ENCODE data around the gene ABCB11. TPM values are rescaled to one million over a fixed set of nuclear protein-coding genes. Genes with fewer than 3 reads are reported as not detected.
"Not testable (repeated sequence)": the region's sequence is repeated elsewhere in the genome, so short reads cannot be mapped to it uniquely, and the experiment has no call there.

Gene ABCB11
- total and polyA plus RNA-seq, 10 donors, result 0.03 to 0.32 (median 0.12) TPM; not detected in 3

DNA sequence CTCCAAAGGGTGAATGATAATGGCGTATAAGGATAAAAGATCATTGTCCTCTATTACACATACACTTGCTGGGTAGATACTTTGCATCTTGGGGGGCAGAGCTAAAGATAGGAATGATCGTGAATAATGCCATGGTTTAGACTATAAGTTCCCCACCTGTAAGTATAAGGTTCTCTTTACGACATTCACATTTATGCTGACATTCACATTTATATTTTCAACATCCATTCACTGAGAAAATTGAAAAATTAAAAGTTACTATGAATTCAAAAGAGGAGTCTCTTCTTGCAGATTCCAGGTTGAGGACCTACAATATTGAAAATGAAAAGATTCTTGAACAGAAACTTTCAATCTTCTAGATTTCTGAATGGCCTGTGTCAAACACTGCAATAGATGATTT lies 138.8 kb downstream of the ABCB11 start:
- TF ChIP-seq, protein P1, sequence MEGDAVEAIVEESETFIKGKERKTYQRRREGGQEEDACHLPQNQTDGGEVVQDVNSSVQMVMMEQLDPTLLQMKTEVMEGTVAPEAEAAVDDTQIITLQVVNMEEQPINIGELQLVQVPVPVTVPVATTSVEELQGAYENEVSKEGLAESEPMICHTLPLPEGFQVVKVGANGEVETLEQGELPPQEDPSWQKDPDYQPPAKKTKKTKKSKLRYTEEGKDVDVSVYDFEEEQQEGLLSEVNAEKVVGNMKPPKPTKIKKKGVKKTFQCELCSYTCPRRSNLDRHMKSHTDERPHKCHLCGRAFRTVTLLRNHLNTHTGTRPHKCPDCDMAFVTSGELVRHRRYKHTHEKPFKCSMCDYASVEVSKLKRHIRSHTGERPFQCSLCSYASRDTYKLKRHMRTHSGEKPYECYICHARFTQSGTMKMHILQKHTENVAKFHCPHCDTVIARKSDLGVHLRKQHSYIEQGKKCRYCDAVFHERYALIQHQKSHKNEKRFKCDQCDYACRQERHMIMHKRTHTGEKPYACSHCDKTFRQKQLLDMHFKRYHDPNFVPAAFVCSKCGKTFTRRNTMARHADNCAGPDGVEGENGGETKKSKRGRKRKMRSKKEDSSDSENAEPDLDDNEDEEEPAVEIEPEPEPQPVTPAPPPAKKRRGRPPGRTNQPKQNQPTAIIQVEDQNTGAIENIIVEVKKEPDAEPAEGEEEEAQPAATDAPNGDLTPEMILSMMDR (IDR thresholded peaks at IDR 0.05 in 8 of 11, conservative IDR thresholded peaks at IDR 0.05 in 3 of 11), result no peak
- TF ChIP-seq POLR2A (IDR thresholded peaks at IDR 0.05), result no peak
- no peak for TF ChIP-seq POLR2AphosphoS5 (IDR thresholded peaks at IDR 0.05)
- peaks cover 3 to 17% (median 12%) of the 10 kb centered on the region in 6 donors for H3K4me1 ChIP-seq
- no peaks in the 10 kb centered on the region for H3K27me3 ChIP-seq (replicated peaks in 1 of 7)
- intact Hi-C loops (cut with DNase I; ENCODE audit: low total_unique reads), result no loop called here
- no peaks in the 10 kb centered on the region for H3K36me3 ChIP-seq
- no peaks in the 10 kb centered on the region for H3K9me3 ChIP-seq
- H3K4me3 ChIP-seq, result no peak overlapping the region
- DNase-seq, result no peak
- 68 to 87% (median 86%) methylated on average over 3 of the region's 3 CpGs for WGBS, 5 donors
- no peak overlapping the region for H3K27ac ChIP-seq

DNA sequence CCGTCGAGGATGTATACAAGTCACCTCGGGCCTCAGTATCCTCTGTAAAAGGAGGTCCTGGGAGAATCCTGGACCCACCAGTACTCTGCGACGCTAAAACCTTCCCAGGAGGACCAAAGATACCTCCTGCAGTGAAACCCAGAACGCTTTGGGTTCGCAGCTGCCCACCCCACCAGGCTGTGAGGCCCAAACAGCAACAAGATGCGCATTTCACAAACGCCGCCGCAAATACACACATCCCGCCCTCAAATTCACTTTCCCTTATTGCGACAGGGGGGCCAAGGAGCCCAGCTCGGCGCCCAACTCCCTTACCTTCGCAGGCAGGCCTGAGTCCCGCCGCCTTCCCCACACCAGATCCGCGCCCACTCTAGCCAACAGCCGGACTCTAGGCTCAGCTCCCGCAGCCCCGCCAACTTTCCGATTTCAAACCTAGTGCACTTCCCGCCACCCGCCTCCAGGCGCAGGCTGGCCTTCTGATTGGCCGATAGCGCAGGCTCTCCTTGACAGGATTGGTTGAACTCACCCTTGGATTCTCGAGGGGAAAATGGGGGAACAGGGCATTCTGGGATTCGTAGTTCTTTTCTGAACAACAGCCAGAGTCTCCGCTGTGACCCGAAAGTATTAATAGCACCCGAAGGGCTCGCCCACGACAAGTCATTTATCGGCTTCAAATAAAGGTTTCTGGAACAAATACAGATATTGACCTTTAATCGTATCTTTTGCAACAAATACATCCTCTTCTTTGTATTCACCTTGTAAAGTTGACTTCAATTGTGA lies 140.9 kb downstream of the ABCB11 start, which contains the start of gene SPC25:
Gene SPC25, minus strand, starts transcription at position 425 of the 777 bp plus-strand sequence. CDS start 911 bp downstream, outside the sequence.
- Histone ChIP-seq H3K4me3 (peak within 1 kb of the TSS; percentile 32 to 73 (median 51)), H3K9me3 (no peaks in the 10 kb centered on the region), H3K4me1 (peaks cover 3 to 17% (median 12%) of the 10 kb centered on the region in 6 donors), H3K27ac (peak within 1 kb of the TSS in 1 of 8 donors; percentile 22), H3K27me3 (replicated peaks in 1 of 7) (no peaks in the 10 kb centered on the region), H3K36me3 (peaks cover 0 to 11% (median 0%) of the 10 kb centered on the region in 6 donors)
- WGBS, 5 donors, result 0 to 2% (median 1%) methylated on average over 28 to 38 of the region's 38 CpGs
- peak; percentile 91 for DNase-seq
- TF ChIP-seq POLR2A (IDR thresholded peaks at IDR 0.05) (no peak), POLR2AphosphoS5 (IDR thresholded peaks at IDR 0.05) (peak; percentile 51 to 68 (median 65))
- TF ChIP-seq, protein P1 (IDR thresholded peaks at IDR 0.05 in 8 of 11, conservative IDR thresholded peaks at IDR 0.05 in 3 of 11), result peak in 7 of 11 experiments; percentile 17 to 47 (median 28)
- intact Hi-C loops (cut with DNase I; ENCODE audit: low total_unique reads), result no loop called here

DNA sequence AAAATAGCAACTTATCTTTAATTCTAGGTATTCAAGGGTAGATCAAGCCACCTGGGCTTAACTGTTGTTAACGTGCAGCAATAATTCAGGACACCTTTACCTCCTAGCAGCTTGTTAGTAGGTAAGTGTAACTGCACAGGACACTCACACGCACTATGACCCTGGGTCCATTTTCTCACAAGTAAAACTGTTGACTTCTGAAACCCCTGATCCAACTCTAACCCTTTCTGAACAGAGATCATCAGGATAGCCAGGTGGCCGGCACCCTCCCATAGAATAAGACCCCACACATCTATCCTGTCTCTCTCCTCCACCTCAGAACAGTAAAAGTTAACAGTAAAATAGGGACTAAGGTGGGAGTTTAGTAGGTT lies 141.5 kb downstream of the ABCB11 start:
- Histone ChIP-seq H3K9me3 (no peaks in the 10 kb centered on the region), H3K27me3 (replicated peaks in 1 of 7) (no peaks in the 10 kb centered on the region), H3K4me3 (peak overlapping the region in 6 of 8 donors; percentile 32 to 73 (median 54)), H3K36me3 (peaks cover 0 to 11% (median 0%) of the 10 kb centered on the region in 6 donors), H3K4me1 (peaks cover 3 to 17% (median 12%) of the 10 kb centered on the region in 6 donors), H3K27ac (peak overlapping the region in 1 of 8 donors; percentile 22)
- intact Hi-C loops (cut with DNase I; ENCODE audit: low total_unique reads), result no loop called here
- 41 to 55% (median 50%) methylated on average over 3 of the region's 3 CpGs for WGBS, 5 donors
- DNase-seq, result no peak
- TF ChIP-seq POLR2A (IDR thresholded peaks at IDR 0.05) (no peak), POLR2AphosphoS5 (IDR thresholded peaks at IDR 0.05) (no peak)
- TF ChIP-seq, protein P1 (IDR thresholded peaks at IDR 0.05 in 8 of 11, conservative IDR thresholded peaks at IDR 0.05 in 3 of 11), result no peak

DNA sequence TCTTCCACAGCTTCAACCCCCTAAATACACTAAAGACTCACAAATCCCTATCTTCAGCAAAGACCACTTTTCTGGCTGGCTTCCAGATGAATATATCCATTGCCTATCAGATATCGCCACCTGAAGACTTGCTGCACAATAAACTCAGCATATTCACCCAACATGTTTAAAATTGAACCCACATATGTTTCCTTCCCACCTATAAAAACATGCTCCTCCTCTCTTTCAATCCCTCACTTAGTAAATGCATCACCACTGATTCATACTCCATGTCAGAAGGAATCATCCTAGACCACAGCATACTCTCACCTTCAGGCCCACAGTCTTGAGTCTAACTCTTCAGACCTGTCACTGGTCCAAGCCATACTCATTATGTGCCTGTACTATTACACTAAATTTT lies 146.1 kb downstream of the ABCB11 start:
- Histone ChIP-seq H3K4me1 (peaks cover 0 to 7% (median 5%) of the 10 kb centered on the region in 6 donors), H3K27ac (no peak overlapping the region), H3K4me3 (no peak overlapping the region), H3K27me3 (replicated peaks in 1 of 7) (no peaks in the 10 kb centered on the region), H3K9me3 (no peaks in the 10 kb centered on the region), H3K36me3 (peaks cover 0 to 11% (median 0%) of the 10 kb centered on the region in 6 donors)
- WGBS, 5 donors, result 95 to 100% (median 97%) methylated on average over 1 of the region's 1 CpG
- intact Hi-C loops (cut with DNase I; ENCODE audit: low total_unique reads), result no loop called here
- no peak for DNase-seq
- TF ChIP-seq, protein P1 (IDR thresholded peaks at IDR 0.05 in 8 of 11, conservative IDR thresholded peaks at IDR 0.05 in 3 of 11), result no peak
- TF ChIP-seq POLR2A (IDR thresholded peaks at IDR 0.05) (no peak), POLR2AphosphoS5 (IDR thresholded peaks at IDR 0.05) (no peak)

DNA sequence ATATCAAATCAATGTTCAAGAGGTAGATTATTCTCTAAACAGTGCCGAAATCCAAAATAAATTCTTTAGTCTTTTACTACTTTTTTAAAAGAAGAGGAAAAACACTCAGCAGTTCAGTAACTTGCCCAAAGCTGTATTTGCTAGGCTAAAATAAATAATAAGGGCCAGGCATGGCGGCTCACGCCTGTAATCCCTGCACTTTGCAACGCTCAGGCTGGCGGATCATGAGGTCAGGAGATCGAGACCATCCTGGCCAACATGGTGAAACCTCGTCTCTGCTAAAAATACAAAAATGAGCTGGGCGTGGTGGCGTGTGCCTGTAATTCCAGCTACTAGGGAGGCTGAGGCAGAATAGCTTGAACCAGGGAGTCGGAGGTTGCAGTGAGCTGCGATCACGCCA lies 149.0 kb downstream of the ABCB11 start:
- H3K27me3 ChIP-seq (replicated peaks in 1 of 7); DNase-seq; intact Hi-C loops (cut with DNase I; ENCODE audit: low total_unique reads); H3K27ac ChIP-seq; H3K4me1 ChIP-seq; H3K9me3 ChIP-seq; H3K4me3 ChIP-seq: not testable (repeated sequence)
- H3K36me3 ChIP-seq, result peaks cover 0 to 11% (median 0%) of the 10 kb centered on the region in 6 donors
- 95 to 98% (median 98%) methylated on average over 12 of the region's 12 CpGs for WGBS, 5 donors

All from spleen (tissue), 11 donors.